CD1c-positive myeloid dendritic cell (primary cell): ENCODE results near the gene TRMT1.
"Not testable (repeated sequence)": the region's sequence is repeated elsewhere in the genome, so short reads cannot be mapped to it uniquely, and the experiment has no call there.

ENCODE experiments used
- DNase-seq: peaks from one replicate; pipeline ENCODE4 v3.0.0-alpha.2; 2016; ENCODE audit errors: extremely low spot score

The TRMT1 gene

DNA sequence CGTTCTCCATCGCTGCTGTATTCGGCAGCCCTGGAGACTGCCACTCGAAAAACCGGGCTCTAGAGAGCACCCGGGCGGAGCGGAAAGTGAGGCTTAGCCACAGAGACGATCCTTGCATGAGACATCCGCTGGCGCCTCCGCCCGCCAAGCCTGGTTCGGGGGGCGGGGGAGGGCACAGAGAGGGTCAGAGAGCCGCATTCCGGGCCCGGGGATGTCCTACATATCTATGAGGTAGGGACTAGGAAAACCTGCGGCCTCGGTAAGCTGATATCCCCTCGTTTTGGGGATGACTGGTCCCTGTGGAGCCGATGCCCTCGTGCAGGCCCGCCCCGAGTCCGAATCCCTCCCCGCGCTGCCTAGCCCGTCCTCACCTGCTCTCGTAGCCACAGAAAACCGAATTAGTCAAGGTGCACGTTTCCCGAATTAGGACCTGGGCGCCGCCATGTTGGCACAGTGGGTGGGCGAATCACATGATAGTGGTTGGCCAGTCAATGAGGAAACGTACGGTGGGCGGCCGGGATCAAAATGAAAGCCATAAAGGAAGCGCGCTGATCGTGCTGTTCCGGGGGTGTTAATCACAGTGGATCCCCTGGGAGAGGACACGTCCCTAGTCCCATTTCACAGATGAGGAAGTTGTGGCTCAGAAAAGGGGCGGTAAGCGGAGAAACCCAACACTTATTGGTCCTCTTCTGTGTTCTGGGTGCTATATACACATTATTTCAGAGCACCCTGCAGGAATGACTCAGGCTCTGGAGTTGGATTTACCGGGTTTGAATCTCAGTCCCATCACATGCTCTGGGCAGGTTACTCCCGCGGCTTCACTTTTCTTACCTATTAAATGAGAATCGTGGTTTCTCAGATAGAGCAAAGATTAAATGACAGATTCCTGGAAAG is at the start of gene TRMT1:
TRMT1 (minus strand) TSS at position 459 of the 894 bp plus-strand sequence; CDS start at position 118, 341 bp downstream.
- peak; percentile 95 for DNase-seq

DNA sequence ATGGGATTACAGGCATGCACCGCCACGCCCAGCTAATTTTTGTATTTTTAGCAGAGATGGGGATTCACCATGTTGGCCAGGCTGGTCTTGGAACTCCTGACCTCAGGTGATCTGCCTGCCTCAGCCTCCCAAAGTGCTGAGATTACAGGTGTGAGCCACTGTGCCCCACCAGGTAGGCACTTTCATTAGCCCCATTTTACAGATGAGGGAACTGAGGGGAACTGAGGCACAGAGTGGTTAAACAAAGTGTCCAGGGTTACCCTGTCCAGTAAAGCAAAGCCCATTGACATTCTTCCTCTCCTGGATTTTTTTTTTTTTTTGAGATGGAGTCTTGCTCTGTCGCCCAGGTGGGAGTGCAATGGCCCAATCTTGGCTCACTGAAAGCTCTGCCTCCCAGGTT is 49.6 kb upstream of the TRMT1 start:
- not testable (repeated sequence) for DNase-seq

DNA sequence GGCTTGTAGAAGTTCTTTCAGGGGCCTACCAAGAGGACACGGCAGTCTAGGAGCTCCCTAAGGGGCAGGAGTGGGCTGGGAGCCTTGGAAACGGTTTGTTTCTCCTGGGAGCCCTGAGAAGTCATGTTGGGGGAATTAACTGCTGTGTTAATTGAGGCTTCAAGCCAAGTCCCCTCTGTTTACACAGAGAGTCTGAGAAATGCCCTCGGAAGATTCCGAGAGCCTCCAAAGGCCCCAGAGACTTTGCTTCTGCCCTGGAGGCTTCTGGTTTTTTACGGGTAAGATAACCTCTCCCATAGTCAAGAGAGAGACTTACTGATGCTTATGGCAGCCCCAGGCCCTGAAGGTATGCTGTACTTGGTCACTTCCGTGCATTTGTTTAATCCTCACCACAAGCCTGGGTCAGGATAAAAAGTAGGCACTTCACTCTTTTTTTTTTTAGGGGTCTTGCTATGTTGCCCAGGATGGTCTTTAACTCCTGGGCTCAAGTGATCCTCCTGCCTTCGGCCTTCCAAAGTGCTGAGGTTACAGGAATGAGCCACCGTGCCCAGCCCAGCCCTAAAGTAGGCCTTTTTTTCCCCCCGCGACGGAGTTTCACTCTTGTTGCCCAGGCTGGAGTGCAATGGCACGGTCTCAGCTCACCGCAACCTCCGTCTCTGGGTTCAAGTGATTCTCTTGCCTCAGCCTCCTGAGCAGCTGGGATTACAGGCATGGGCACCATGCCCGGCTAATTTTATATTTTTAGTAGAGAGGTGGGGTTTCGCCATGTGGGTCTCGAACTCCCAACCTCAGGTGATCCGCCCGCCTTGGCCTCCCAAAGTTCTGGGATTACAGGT is 48.8 kb upstream of the TRMT1 start:
- DNase-seq = no peak

DNA sequence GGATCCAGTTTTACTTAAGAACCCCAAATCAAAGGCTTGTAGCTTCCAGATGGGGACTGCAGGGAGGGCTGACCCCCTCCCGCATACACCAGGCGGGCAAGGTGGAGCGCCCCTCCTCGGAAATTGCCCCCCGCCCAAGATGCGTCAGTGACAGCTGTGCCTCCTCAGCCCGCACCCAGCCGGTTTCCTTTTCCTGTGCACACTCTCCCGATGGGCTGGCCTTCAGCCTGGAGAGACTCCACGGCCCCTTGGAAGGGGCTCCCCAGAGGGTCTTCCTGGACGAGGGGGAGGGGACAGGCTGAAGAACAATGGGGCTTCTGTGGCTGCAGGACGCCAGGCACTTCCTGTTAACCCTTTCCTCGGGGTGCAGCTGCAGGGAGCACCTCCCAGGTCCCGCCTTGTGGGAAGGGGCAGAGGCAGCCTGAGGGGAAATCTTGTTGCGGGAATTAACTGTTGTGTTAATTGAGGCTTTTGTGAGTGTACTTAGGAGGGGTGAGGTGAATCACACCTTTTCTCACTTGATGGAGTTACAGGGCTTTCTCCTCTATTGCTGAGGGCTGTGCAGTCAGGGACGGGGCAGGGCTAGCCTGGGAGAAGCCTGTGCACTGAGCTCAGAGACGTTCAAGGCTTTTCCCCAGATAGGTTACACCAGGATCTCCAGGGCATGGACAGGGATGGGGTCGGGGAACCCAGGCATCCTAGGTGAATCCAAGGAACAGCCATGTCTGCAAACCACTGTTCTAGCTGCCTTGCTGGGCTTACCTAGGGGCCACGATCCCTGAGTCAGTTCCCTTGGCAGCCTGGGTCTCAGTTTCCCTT is 48.0 kb upstream of the TRMT1 start:
- no peak for DNase-seq

DNA sequence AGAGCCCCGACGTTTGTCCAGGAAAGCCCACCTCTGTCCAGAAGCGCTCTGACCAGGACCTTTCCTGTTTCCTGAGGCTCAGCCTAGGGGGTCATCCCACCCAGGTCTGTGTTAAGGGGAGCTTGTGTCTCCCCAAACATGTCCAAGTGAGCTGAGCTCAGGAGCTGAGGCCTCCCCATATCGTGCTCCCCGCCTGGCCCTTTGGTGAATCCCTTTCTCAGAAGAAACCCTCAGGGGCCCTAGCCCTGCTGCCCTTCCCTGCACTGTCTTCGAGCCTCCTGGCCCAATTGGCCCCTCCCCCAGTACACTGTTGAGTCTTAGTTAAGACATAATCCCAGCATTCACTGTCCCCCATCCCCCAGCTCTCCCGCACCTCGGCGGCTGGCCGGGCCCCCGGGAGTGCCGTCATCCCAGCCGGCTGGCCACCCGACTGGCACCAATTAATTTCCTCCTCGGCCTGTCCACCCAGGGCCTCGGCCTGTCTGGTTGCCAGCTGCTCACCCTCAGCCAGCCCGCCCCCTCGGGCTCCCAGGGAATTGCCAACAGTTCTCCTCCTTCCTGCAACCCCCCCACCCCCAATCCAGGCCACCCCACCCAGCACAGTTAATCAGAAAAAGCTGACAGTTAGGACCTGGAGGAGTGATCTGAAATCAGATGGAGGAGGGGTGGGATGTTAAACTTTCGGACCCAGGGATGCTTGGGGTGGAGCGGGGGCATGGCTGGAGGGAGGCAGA is 47.2 kb upstream of the TRMT1 start:
- peak; percentile 38 for DNase-seq

DNA sequence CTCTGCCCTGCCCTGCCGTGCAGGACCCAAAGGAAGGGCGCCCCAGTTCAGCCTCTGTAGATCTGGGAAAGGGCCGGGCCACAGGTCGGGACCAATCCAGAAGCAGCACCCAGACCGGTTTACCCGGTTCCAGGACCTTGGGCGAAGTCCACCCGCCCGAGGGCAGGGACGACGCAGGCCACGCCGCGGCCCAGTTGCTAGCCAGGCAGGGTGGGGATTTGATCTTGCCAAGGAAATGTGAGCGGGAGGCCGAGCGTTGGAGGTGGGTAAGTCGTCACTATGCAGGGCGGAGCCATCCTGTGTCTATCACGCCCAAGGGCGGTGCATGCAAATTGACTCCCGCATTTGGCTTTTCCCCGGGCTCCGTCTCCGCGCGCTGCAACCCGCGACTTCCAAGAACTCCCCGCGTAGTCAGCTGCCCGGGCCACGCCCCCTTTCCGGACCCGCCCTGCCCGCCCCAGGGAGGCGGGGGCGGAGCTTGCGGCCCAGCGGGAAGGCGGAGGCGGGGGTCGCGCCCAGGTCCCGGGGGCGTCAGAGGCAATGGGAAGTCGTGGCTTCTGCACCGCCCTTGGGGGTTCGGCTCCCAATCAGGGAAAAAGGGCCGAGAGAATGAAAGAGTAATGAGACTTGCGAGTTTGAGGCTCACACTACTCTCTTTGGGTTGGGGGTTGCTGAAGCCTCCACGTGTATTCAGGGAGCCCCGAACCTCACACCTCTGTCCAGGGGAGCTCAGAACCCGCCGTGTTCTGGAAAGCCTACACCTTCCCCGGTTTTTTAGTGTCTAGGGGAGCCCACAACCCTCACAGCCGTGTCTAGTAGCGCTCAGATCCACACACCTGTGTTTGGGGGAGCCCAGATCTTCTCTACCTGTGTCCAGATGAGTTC is 46.4 kb upstream of the TRMT1 start:
- peak; percentile 91 for DNase-seq

DNA sequence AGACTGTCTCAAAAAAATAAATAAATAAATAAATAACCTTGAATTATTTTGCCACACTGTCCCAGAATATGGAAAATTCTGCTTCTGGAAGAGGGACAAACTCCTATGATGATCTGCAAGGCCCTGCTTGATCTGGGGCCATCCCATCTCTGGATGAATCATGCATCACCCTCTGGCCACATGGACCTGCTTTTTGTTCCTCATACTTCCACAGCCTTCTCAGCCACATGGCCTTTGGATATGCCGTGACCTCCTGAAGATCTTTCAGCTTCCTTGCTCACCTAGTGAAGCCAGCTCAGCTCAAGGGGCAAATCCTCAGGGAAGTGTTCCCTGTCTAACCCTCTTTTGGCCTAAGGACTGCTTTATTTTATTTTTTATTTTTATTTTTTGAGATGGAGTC is 44.0 kb upstream of the TRMT1 start:
- DNase-seq = peak; percentile 56

DNA sequence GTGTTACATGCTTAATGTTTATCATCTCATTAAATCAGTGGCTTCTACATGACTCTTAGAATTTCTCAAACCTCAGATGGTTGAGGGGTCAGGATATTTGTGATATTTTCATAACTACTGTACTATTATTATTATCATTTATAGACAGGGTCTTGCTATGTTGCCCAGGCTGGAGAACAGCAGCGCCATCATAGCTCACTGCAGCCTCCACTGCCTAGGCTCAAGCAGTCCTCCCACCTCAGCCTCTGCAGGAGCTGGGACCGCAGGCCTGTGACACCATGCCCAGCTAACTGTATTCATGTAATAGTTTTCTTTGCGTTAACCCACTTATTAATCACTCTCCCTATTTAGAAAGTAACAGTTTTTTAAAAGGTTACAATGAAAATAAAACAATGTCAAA is 43.2 kb upstream of the TRMT1 start:
- DNase-seq = no peak

DNA sequence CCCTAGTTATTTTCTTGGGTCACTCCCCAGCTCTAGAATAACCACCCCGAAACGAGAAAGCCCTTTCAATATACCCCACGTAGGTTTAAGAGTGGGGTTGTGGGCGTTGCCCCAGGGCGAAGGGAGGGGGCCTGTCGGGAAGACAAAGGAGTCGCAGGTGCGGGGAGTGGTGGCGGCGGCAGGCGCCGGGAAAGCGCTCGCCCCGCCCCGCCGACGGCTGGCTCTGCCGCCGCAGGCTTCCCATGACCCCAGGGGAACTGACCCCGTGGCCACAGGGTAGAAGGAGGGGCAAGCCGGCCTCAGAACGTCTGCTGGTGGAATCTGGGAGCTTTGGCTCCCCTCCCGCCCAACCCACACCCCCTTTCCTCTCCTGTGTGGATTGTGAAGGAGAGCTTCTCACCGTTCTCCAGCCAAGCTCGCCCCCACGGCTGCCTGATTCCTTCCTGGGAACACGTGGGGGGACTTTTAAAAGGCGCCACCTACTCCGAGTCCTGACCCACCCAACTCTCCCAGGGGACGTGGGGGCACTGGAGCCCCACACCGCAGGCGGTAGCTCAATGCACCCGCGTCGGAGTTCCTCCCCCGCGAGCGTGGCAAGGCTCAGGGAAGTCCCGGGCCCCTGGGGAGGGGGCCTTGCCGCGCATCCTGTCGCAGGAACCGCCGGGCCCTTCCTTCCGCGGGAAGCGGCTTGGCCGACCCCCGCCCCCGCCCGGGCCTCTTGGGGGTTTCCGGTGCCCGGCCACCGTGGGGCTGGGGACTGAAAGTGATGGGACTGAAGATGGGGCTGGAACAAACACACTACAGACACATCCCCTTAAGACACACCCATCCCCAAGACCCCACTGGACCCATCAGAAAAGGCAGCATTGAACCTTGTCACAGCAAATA is 39.2 kb upstream of the TRMT1 start:
- DNase-seq = peak; percentile 73

DNA sequence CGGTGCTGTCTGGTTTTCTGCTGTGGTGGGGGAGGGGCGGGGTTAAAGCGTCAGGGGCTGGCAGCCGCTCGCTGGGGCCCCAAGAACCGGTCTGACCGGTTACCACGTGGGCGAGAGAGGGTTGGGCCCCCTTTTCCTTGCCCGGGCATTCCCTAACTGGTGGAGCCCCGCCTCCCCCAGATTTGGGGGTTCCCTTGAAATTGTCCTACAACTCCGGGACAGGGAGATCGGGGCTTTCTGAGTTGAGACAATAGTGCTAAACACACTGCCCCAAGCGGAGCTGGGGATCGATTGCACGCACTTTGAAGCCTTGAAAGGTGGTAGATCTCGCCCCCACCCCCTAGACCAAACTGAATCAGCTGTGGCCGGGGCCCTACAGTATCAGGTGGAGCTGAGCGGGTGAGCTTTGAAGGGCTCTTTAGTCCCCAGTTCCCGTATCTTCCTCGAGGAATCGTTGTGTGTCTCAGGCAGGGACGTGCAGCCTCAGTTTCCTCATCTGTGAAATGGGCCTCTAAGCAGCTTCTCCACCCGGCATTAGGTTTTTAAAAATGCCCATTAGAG is 38.5 kb upstream of the TRMT1 start:
- DNase-seq = peak; percentile 57

DNA sequence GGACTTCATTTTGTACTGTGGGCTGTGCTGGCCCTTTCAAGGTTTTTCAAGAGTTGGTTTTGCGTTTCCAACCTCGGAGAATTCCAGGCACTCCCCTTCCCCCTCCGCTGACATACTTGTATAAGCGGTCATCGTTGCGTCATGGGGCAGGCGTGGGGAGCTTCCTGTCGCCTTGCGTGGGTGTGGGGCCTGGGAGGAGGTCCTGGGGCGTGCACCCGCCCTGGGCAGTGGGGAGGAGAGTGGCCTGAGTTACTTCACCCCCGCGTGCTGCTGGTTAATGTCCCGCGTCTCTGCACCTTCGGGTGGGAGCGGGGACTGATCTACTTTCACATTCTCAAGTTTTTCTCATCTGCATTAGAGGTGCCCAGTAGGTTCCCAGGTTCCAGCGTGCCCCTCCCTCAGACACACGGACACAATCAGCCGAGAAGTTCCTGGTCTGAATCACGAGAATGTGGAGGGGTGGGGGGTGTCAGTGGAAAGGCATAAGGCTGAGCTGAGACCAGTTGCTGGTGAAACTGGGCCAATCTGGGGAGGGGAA is 37.8 kb upstream of the TRMT1 start:
- peak; percentile 95 for DNase-seq

DNA sequence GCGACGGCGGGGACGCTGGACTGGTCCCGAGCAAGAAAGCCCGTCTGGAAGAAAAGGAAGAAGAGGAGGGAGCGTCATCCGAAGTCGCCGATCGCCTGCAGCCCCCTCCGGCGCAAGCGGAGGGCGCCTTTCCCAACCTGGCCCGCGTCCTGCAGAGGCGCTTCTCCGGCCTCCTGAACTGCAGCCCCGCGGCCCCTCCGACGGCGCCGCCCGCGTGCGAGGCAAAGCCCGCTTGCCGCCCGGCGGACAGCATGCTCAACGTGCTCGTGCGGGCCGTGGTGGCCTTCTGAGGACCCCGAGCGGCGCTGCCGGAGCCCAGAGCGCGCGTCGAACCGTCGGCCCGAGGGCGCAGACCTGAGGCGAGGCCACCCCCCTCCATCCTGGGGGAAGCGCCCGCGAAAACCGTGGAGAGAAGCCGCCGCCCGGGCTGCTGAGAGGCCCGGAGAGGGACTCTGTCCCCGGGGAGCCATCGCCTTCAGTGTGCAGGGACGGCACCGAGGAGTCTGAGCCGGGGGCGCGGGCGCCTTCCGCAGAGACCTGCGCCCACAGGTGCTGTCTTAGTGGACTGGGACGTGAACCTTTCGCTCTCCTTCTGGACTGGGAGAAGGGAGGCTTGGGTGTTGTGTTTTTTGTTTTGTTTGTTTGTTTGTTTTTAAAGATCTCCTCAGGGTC is 37.2 kb upstream of the TRMT1 start:
- DNase-seq = no peak

DNA sequence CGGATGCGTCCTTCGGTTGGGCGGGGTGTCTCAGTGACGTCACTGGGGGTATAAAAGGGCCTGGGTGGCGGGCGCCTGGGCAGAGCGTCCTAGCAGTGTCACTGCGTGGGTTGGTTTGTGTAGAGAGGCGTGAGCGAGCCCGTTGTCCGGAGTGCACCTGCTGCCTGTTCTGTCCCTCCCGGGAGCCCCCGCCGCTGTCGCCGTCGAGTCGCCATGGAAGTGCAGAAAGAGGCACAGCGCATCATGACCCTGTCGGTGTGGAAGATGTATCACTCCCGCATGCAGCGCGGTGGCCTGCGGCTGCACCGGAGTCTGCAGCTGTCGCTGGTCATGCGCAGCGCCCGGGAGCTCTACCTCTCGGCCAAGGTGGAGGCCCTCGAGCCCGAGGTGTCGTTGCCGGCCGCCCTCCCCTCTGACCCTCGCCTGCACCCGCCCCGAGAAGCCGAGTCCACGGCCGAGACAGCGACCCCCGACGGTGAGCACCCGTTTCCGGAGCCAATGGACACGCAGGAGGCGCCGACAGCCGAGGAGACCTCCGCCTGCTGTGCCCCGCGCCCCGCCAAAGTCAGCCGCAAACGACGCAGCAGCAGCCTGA is 36.5 kb upstream of the TRMT1 start:
- peak; percentile 99 for DNase-seq

DNA sequence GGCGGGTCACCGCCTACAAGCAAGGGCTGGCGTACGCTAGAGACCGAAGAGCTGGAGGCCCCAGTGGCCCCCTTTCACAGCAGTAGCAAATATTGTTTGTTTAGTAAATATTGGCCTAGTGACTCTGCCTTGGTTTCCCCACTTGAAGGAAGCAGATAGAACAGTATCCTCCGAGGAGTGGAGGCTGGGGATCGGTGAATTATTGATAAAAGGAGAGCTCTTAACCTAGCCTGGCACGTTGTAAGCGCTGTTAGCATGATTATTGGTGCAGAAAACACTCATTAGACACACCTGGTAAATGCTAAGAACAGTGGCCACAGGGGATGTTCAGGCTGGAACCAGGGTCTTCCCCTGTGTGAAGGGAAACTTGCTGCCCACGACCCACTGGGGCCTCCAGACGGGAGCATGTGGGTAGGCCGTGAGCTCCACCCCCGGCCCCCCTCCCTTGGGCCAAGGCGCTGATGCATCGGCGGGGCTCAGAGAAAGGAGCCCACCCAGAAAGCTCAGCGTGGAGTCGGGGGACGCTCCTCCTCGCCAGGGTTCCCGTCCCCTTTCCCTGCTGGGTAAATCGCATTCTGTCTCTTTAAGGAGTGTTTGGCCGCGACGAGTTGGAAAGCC is 35.9 kb upstream of the TRMT1 start:
- no peak for DNase-seq

DNA sequence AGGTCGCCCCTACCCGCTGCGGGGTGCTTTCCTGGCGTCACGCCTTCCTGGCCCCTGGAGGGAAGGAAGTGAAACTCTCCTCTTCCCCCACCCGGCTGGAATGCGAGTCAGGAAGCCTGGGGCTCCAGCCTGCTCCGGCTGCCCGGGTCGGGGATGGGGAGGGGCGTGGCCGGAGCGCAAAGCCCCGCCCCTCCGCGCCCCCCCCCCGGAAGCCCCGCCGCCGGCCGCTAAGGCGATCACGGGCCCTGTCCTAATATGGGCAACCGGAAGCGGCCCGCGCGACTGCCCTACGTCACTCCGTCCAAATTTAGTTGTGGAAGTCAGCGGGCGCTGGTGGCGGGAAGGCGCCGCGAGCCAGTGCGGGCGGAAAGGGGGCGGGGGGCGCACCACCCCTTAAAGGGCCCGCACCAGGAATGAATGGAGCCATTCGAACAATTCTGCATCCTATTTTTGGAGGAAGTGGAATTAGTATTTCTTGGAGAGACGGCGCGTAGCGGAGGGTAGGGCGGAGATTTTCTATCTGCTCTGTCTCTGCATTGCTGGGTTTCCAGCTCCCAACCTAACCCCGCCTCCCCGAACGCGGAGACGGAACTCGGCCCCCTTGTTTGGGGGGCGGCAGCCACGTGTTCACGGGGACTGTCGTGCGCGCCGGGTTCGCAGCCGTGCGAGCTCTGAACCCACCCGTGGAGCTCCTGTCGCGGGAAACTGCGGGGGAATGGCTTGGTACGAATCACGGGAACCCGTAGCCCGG is 35.2 kb upstream of the TRMT1 start:
- peak; percentile 98 for DNase-seq

DNA sequence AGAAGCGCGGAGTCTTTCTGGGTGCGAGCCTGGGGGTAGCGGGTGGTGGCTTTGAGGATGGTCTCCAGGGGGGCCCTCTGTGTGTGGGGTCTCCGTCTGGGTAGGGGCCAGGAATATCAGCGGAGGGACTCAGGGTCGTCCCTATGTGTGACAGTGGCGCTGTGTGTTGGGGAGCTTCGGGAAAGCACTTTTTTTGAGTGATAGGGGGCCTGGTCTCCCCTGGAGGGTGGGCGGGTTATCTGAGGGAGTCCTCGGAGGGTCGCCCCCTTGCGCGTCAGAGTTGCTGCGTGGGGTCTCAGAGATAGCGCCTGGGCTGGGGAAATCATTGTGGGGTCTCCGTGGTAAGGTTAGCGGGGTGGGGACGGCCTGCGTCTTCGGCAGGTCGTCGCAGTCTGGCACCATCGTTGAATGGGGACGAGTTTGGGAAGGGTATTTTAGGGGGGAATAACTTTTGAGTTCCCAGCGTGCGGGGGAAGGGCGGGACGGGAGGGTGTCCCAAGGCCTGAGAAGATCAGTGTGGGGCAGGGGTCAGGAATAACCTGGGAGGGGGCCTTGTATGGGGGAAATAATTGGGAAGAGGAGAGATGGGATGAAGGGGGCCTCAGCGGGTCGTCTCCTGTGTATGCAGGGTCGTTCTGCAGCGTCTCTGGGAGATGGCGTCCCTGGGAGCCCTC is 34.5 kb upstream of the TRMT1 start:
- no peak for DNase-seq
